ENCODE measurements around the gene SH2B2. TPM values are rescaled to one million over a fixed set of nuclear protein-coding genes. Genes with fewer than 3 reads are reported as not detected.

The SH2B2 gene
- total and polyA plus RNA-seq, 4 donors = 0.65 to 1.4 (median 1.0) TPM; not detected in 1

DNA sequence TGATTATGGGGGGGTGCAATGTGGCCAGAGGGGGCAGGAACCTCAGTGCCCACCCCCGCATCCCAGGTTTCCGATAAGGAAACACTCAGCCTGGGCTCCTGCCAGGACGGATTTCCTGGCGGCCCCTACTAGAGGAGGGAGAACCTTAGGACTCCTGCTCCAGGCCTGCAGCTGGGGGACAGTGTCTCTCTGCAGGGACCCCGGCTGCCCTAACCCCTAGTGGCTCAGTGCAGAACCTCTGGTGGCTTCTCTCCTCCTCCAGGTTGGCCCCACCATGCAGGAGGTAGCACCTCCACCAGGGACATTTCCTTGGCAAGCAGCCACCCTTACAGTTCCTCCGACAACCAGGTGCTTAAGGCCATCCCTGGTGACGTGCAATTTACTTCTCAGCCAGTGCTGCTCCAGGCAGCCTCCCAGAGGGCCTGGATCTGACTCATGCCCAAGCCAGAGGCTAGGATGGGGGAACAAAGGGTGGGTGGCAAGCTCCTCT is 31.9 kb downstream of the SH2B2 start:
- Histone ChIP-seq H3K27me3 (ENCODE audit: control insufficient read depth in 4 of 4, insufficient read depth in 4 of 4, low read length in 3 of 4) (no peaks in the 10 kb centered on the region), H3K4me3 (ENCODE audit: low read depth in 1 of 3, low read length in 3 of 3) (no peak overlapping the region), H3K9me3 (ENCODE audit: control insufficient read depth in 4 of 4, low read length in 3 of 4) (no peaks in the 10 kb centered on the region), H3K9ac (ENCODE audit: low read depth in 1 of 2, low read length in 2 of 2) (no peak overlapping the region), H3K36me3 (ENCODE audit: control insufficient read depth in 4 of 4, insufficient read depth in 3 of 4, low read depth in 1 of 4, low read length in 3 of 4) (no peaks in the 10 kb centered on the region), H3K27ac (ENCODE audit: low read depth in 1 of 2, low read length in 2 of 2) (no peak overlapping the region), H3K4me1 (ENCODE audit: control insufficient read depth in 4 of 4, insufficient read depth in 4 of 4, low read length in 3 of 4) (no peaks in the 10 kb centered on the region)
- DNase-seq (ENCODE audit: low spot score) = no peak
- TF ChIP-seq EGR1 (IDR thresholded peaks at IDR 0.05; ENCODE audit: low read depth in 2 of 2) (no peak), FOXA2 (IDR thresholded peaks at IDR 0.05) (no peak), FOXA1 (IDR thresholded peaks at IDR 0.05) (no peak), RAD21 (IDR thresholded peaks at IDR 0.05) (no peak), GABPA (IDR thresholded peaks at IDR 0.05 in 1 of 2, conservative IDR thresholded peaks at IDR 0.05 in 1 of 2) (no peak), NR2F2 (IDR thresholded peaks at IDR 0.05) (no peak), TAF1 (conservative IDR thresholded peaks at IDR 0.05) (no peak), JUND (IDR thresholded peaks at IDR 0.05) (no peak), SP1 (IDR thresholded peaks at IDR 0.05) (no peak), RXRA (IDR thresholded peaks at IDR 0.05) (no peak), HNF4G (IDR thresholded peaks at IDR 0.05) (no peak)
- TF ChIP-seq, protein P1, sequence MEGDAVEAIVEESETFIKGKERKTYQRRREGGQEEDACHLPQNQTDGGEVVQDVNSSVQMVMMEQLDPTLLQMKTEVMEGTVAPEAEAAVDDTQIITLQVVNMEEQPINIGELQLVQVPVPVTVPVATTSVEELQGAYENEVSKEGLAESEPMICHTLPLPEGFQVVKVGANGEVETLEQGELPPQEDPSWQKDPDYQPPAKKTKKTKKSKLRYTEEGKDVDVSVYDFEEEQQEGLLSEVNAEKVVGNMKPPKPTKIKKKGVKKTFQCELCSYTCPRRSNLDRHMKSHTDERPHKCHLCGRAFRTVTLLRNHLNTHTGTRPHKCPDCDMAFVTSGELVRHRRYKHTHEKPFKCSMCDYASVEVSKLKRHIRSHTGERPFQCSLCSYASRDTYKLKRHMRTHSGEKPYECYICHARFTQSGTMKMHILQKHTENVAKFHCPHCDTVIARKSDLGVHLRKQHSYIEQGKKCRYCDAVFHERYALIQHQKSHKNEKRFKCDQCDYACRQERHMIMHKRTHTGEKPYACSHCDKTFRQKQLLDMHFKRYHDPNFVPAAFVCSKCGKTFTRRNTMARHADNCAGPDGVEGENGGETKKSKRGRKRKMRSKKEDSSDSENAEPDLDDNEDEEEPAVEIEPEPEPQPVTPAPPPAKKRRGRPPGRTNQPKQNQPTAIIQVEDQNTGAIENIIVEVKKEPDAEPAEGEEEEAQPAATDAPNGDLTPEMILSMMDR (IDR thresholded peaks at IDR 0.05; ENCODE audit: low read depth, low read length, missing input control) = no peak
- TF ChIP-seq, protein P2, sequence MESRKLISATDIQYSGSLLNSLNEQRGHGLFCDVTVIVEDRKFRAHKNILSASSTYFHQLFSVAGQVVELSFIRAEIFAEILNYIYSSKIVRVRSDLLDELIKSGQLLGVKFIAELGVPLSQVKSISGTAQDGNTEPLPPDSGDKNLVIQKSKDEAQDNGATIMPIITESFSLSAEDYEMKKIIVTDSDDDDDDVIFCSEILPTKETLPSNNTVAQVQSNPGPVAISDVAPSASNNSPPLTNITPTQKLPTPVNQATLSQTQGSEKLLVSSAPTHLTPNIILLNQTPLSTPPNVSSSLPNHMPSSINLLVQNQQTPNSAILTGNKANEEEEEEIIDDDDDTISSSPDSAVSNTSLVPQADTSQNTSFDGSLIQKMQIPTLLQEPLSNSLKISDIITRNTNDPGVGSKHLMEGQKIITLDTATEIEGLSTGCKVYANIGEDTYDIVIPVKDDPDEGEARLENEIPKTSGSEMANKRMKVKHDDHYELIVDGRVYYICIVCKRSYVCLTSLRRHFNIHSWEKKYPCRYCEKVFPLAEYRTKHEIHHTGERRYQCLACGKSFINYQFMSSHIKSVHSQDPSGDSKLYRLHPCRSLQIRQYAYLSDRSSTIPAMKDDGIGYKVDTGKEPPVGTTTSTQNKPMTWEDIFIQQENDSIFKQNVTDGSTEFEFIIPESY (IDR thresholded peaks at IDR 0.05) = no peak
- TF ChIP-seq, protein P3, sequence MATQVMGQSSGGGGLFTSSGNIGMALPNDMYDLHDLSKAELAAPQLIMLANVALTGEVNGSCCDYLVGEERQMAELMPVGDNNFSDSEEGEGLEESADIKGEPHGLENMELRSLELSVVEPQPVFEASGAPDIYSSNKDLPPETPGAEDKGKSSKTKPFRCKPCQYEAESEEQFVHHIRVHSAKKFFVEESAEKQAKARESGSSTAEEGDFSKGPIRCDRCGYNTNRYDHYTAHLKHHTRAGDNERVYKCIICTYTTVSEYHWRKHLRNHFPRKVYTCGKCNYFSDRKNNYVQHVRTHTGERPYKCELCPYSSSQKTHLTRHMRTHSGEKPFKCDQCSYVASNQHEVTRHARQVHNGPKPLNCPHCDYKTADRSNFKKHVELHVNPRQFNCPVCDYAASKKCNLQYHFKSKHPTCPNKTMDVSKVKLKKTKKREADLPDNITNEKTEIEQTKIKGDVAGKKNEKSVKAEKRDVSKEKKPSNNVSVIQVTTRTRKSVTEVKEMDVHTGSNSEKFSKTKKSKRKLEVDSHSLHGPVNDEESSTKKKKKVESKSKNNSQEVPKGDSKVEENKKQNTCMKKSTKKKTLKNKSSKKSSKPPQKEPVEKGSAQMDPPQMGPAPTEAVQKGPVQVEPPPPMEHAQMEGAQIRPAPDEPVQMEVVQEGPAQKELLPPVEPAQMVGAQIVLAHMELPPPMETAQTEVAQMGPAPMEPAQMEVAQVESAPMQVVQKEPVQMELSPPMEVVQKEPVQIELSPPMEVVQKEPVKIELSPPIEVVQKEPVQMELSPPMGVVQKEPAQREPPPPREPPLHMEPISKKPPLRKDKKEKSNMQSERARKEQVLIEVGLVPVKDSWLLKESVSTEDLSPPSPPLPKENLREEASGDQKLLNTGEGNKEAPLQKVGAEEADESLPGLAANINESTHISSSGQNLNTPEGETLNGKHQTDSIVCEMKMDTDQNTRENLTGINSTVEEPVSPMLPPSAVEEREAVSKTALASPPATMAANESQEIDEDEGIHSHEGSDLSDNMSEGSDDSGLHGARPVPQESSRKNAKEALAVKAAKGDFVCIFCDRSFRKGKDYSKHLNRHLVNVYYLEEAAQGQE (IDR thresholded peaks at IDR 0.05) = no peak
- TF ChIP-seq, protein P4, sequence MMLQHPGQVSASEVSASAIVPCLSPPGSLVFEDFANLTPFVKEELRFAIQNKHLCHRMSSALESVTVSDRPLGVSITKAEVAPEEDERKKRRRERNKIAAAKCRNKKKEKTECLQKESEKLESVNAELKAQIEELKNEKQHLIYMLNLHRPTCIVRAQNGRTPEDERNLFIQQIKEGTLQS (IDR thresholded peaks at IDR 0.05) = no peak
- 80% methylated on average over 7 of the region's 7 CpGs for WGBS

DNA sequence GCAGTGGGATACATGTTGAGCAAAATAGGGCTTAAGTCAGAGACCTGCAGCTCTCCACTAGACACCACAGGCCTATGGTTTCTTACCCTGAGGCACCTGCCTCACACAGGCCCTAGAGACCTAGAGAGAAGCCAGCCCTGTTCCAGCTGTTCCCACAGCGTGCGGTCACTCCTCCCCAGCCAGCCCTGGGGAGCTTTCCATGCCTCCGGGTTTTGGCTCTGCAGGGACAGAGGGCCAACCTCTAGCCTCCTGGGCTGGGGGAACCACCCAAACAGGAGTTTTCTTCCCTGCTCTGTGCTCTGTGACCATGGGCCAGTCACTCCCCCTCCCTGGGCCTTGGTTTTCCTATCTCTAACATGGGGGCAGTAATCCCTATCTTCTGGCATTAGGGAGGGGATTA is 33.0 kb downstream of the SH2B2 start:
- Histone ChIP-seq H3K36me3 (ENCODE audit: control insufficient read depth in 4 of 4, insufficient read depth in 3 of 4, low read depth in 1 of 4, low read length in 3 of 4) (no peaks in the 10 kb centered on the region), H3K9ac (ENCODE audit: low read depth in 1 of 2, low read length in 2 of 2) (no peak overlapping the region), H3K9me3 (ENCODE audit: control insufficient read depth in 4 of 4, low read length in 3 of 4) (no peaks in the 10 kb centered on the region), H3K27me3 (ENCODE audit: control insufficient read depth in 4 of 4, insufficient read depth in 4 of 4, low read length in 3 of 4) (no peaks in the 10 kb centered on the region), H3K4me1 (ENCODE audit: control insufficient read depth in 4 of 4, insufficient read depth in 4 of 4, low read length in 3 of 4) (no peaks in the 10 kb centered on the region), H3K4me3 (ENCODE audit: low read depth in 1 of 3, low read length in 3 of 3) (no peak overlapping the region), H3K27ac (ENCODE audit: low read depth in 1 of 2, low read length in 2 of 2) (no peak overlapping the region)
- TF ChIP-seq GABPA (IDR thresholded peaks at IDR 0.05 in 1 of 2, conservative IDR thresholded peaks at IDR 0.05 in 1 of 2) (no peak), RXRA (IDR thresholded peaks at IDR 0.05) (no peak), HNF4A (conservative IDR thresholded peaks at IDR 0.05) (no peak), FOXA2 (IDR thresholded peaks at IDR 0.05) (no peak), HNF4G (IDR thresholded peaks at IDR 0.05) (no peak), FOXA1 (IDR thresholded peaks at IDR 0.05) (no peak), EGR1 (IDR thresholded peaks at IDR 0.05; ENCODE audit: low read depth in 2 of 2) (no peak)
- TF ChIP-seq, protein P3 (IDR thresholded peaks at IDR 0.05) = no peak
- TF ChIP-seq, protein P5, sequence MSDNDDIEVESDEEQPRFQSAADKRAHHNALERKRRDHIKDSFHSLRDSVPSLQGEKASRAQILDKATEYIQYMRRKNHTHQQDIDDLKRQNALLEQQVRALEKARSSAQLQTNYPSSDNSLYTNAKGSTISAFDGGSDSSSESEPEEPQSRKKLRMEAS (IDR thresholded peaks at IDR 0.05) = no peak
- TF ChIP-seq, protein P4 (IDR thresholded peaks at IDR 0.05) = no peak
- TF ChIP-seq, protein P1 (IDR thresholded peaks at IDR 0.05; ENCODE audit: low read depth, low read length, missing input control) = no peak
- WGBS = 96% methylated on average over 3 of the region's 3 CpGs
- DNase-seq (ENCODE audit: low spot score) = no peak
